ENCODE results near the gene ZNF24. TPM values are rescaled to one million over a fixed set of nuclear protein-coding genes. Genes with fewer than 3 reads are reported as not detected.

ZNF24 gene
- total RNA-seq, 1 donor from 2014 or later = 84.8 TPM

- Histone ChIP-seq H3K36me3 (peaks cover 3% of the 10 kb centered on the region), H3K4me1 (peaks cover 10% of the 10 kb centered on the region), H3K4me3 (peak overlapping the region; percentile 81), H3K9ac (peak overlapping the region; percentile 86), H3K27me3 (no peaks in the 10 kb centered on the region), H3F3A (ENCODE audit: low read depth) (peaks cover 8% of the 10 kb centered on the region), H3K27ac (no peak overlapping the region), H4K20me1 (ENCODE audit: low read depth) (no peaks in the 10 kb centered on the region), H2AFZ (replicated peaks) (no peak overlapping the region), H3K4me2 (peak overlapping the region; percentile 93), H3K9me3 (ENCODE audit: low read depth) (peaks cover 5% of the 10 kb centered on the region), H3K79me2 (ENCODE audit: low read depth) (peaks cover 64% of the 10 kb centered on the region)
- no peak overlapping the region for H3K27ac Mint-ChIP-seq
- H3K27me3 Mint-ChIP-seq (ENCODE audit: insufficient read depth, low read depth) = peaks cover 6% of the 10 kb centered on the region
- H3K4me3 Mint-ChIP-seq = peak overlapping the region; percentile 99
- H3K4me1 Mint-ChIP-seq = peaks cover 17% of the 10 kb centered on the region
- peaks cover 18% of the 10 kb centered on the region for H3K9me3 Mint-ChIP-seq
- TF ChIP-seq EZH2 (IDR thresholded peaks at IDR 0.05) (no peak), CTCF (IDR thresholded peaks at IDR 0.05) (no peak), EZH2phosphoT487 (IDR thresholded peaks at IDR 0.05) (no peak)
- DNase-seq (ENCODE audit: low spot score) = no peak
- H3K36me3 Mint-ChIP-seq = peaks cover 41% of the 10 kb centered on the region
Observed at GRCh38 chr18:35291166-35291565, 53.1 kb downstream of the ZNF24 start.

GRCh38 chr18:35290094-35290735 is 54.0 kb downstream of the ZNF24 start, which contains the start of gene ZSCAN30:
ZSCAN30 (minus strand) TSS chr18:35290229; CDS start chr18:35264352, 25,877 bp downstream.
- H3K4me1 ChIP-seq = peaks cover 10% of the 10 kb centered on the region
- peak within 1 kb of the TSS; percentile 93 for H3K4me2 ChIP-seq
- Mint-ChIP-seq H3K4me1 (peaks cover 17% of the 10 kb centered on the region), H3K36me3 (peaks cover 32% of the 10 kb centered on the region), H3K27me3 (ENCODE audit: insufficient read depth, low read depth) (peaks cover 6% of the 10 kb centered on the region), H3K4me3 (peak within 1 kb of the TSS; percentile 99), H3K27ac (peak within 1 kb of the TSS; percentile 97), H3K9me3 (peaks cover 25% of the 10 kb centered on the region)
- peak within 1 kb of the TSS; percentile 86 for H3K9ac ChIP-seq
- peak within 1 kb of the TSS; percentile 81 for H3K4me3 ChIP-seq
- no peaks in the 10 kb centered on the region for H3K27me3 ChIP-seq
- H3F3A ChIP-seq (ENCODE audit: low read depth) = peaks cover 8% of the 10 kb centered on the region
- H3K27ac ChIP-seq = peak within 1 kb of the TSS; percentile 26
- H3K79me2 ChIP-seq (ENCODE audit: low read depth) = peaks cover 64% of the 10 kb centered on the region
- peaks cover 6% of the 10 kb centered on the region for H3K9me3 ChIP-seq (ENCODE audit: low read depth)
- H4K20me1 ChIP-seq (ENCODE audit: low read depth) = no peaks in the 10 kb centered on the region
- TF ChIP-seq EZH2phosphoT487 (IDR thresholded peaks at IDR 0.05) (no peak), EZH2 (IDR thresholded peaks at IDR 0.05) (no peak), CTCF (IDR thresholded peaks at IDR 0.05) (no peak)
- DNase-seq (ENCODE audit: low spot score) = peak; percentile 97
- peaks cover under 1% of the 10 kb centered on the region for H3K36me3 ChIP-seq
- peak within 1 kb of the TSS; percentile 95 for H2AFZ ChIP-seq (replicated peaks)

- peak overlapping the region; percentile 65 for H3K9ac ChIP-seq
- peaks cover 8% of the 10 kb centered on the region for H3F3A ChIP-seq (ENCODE audit: low read depth)
- H3K27ac ChIP-seq = no peak overlapping the region
- peak overlapping the region; percentile 93 for H3K4me2 ChIP-seq
- H3K36me3 ChIP-seq = no peaks in the 10 kb centered on the region
- peak overlapping the region; percentile 81 for H3K4me3 ChIP-seq
- TF ChIP-seq EZH2phosphoT487 (IDR thresholded peaks at IDR 0.05) (no peak), CTCF (IDR thresholded peaks at IDR 0.05) (no peak), EZH2 (IDR thresholded peaks at IDR 0.05) (no peak)
- H4K20me1 ChIP-seq (ENCODE audit: low read depth) = no peaks in the 10 kb centered on the region
- H3K79me2 ChIP-seq (ENCODE audit: low read depth) = peaks cover 64% of the 10 kb centered on the region
- peak; percentile 8 for DNase-seq (ENCODE audit: low spot score)
- peaks cover 6% of the 10 kb centered on the region for H3K27me3 Mint-ChIP-seq (ENCODE audit: insufficient read depth, low read depth)
- peaks cover 6% of the 10 kb centered on the region for H3K9me3 ChIP-seq (ENCODE audit: low read depth)
- peaks cover 10% of the 10 kb centered on the region for H3K4me1 ChIP-seq
- peak overlapping the region; percentile 95 for H2AFZ ChIP-seq (replicated peaks)
- peak overlapping the region; percentile 97 for H3K27ac Mint-ChIP-seq
- peaks cover 29% of the 10 kb centered on the region for H3K9me3 Mint-ChIP-seq
- peak overlapping the region; percentile 99 for H3K4me3 Mint-ChIP-seq
- H3K4me1 Mint-ChIP-seq = peaks cover 17% of the 10 kb centered on the region
- no peaks in the 10 kb centered on the region for H3K27me3 ChIP-seq
- H3K36me3 Mint-ChIP-seq = peaks cover 27% of the 10 kb centered on the region
Observed at GRCh38 chr18:35289727-35290093, 54.5 kb downstream of the ZNF24 start.

All from neural progenitor cell (in vitro differentiated cells).